Spleen (tissue), 11 donors: ENCODE measurements around the gene DMAC2. TPM values are rescaled to one million over a fixed set of nuclear protein-coding genes. Genes with fewer than 3 reads are reported as not detected.
"Not testable (repeated sequence)": the region's sequence is repeated elsewhere in the genome, so short reads cannot be mapped to it uniquely, and the experiment has no call there.

Source experiments
- DNase-seq: peaks from one replicate; pipeline ENCODE4 v3.0.0-alpha.2; 2020
- H3K27ac ChIP-seq, 8 donors: fragments of 200-600 bp; sonication (generic) in 7 of 8; 1 replicate in 4 of 8; 2 replicates in 4 of 8; pipeline versions ENCODE4 v1.5.0 to v1.8.0; 2016 to 2021; ENCODE audit warnings: inconsistent platforms in 4 of 8, mild to moderate bottlenecking in 4 of 8, moderate library complexity in 1 of 8
- H3K27me3 ChIP-seq, 7 donors: fragments of 200-600 bp; sonication (generic) in 6 of 7; replicated peaks in 1 of 7; 1 replicate in 4 of 7; 2 replicates in 3 of 7; pipeline versions ENCODE4 v1.5.0 to v1.8.0; 2016 to 2021; ENCODE audit warnings: inconsistent platforms in 3 of 7, mild to moderate bottlenecking in 1 of 7
- H3K36me3 ChIP-seq, 6 donors: fragments of 200-600 bp; sonication (generic) in 5 of 6; 1 replicate in 4 of 6; 2 replicates in 2 of 6; pipeline versions ENCODE4 v1.5.0 to v1.8.0; 2016 to 2021; ENCODE audit warnings: inconsistent platforms in 2 of 6
- H3K4me1 ChIP-seq, 6 donors: fragments of 200-600 bp; sonication (generic) in 5 of 6; 1 replicate in 3 of 6; 2 replicates in 3 of 6; pipeline versions ENCODE4 v1.5.0 to v1.8.0; 2016 to 2021; ENCODE audit warnings: inconsistent platforms in 3 of 6
- H3K4me3 ChIP-seq, 8 donors: fragments of 200-600 bp; sonication (generic) in 7 of 8; 1 replicate in 4 of 8; 2 replicates in 4 of 8; pipeline versions ENCODE4 v1.5.0 to v1.8.0; 2016 to 2021; ENCODE audit warnings: inconsistent platforms in 4 of 8, mild to moderate bottlenecking in 4 of 8, moderate library complexity in 2 of 8
- H3K9me3 ChIP-seq, 8 donors: fragments of 200-600 bp; sonication (generic) in 7 of 8; 1 replicate in 4 of 8; 2 replicates in 4 of 8; pipeline versions ENCODE4 v1.5.0 to v1.8.0; 2016 to 2021; ENCODE audit warnings: inconsistent platforms in 4 of 8
- CTCF ChIP-seq, 11 experiments: fragments of 200-600 bp in 7 of 11; fragments of 450-650 bp in 4 of 11; sonication (generic) in 4 of 11; IDR thresholded peaks in 8 of 11; conservative IDR thresholded peaks in 3 of 11; 1 replicate in 7 of 11; 2 replicates in 4 of 11; pipeline versions ENCODE4 v1.4.0 to v1.8.0; 2016 to 2021; ENCODE audit warnings: antibody characterized with exemption in 11 of 11, inconsistent platforms in 4 of 11, mild to moderate bottlenecking in 1 of 11
- POLR2A ChIP-seq, 3 donors: fragments of 450-650 bp; IDR thresholded peaks; one replicate each; pipeline ENCODE4 v1.5.1; 2017; ENCODE audit warnings: antibody characterized with exemption in 3 of 3, mild to moderate bottlenecking in 1 of 3
- POLR2AphosphoS5 ChIP-seq, 3 donors: sonication (generic); formaldehyde crosslinking; IDR thresholded peaks; one replicate each; pipeline ENCODE4 v1.5.1; 2017; ENCODE audit warnings: antibody characterized with exemption in 3 of 3
- WGBS, 5 donors: extraction: QIAGEN DNeasy Blood & Tissue Kit in 3 of 5; methylation state at CpG; one replicate each; pipeline versions ENCODE4 v1.1.5 to v1.1.7; 2013 to 2018; 5-methylcytosine and 5-hydroxymethylcytosine counted together
- intact Hi-C: fragments of 100-400 bp; cut with DNase I; formaldehyde crosslinking; loops from one replicate; pipeline ENCODE4 v1.15.0; 2023; ENCODE audit warnings: low total_unique reads
- polyA plus RNA-seq, 3 donors: library from polyadenylated mRNA; stranded (reverse); fragments of 200-250 nt; gene quantifications; one replicate each; pipeline ENCODE4 v1.2.1, GENCODE V29; 2013
- total RNA-seq, 7 donors: library from RNA; depleted of rRNA in 3 of 7; stranded (reverse); fragments of >200 nt in 3 of 7; fragmentation: NEBNext Ultra II Directional in 4 of 7; extraction: Animal tissue kit (Norgen Biotek cat#: 25700) in 4 of 7; gene quantifications; one replicate each; pipeline versions ENCODE4 v1.1.0 to v1.2.1, GENCODE V29; 2016 to 2021
- donor health status: healthy with polysubstance abuse.
- donor health status: DM: no; HTN: no; CAD: no; lungs with moderate emphysema.
- donor health status: DM: no; HTN: no; CAD: no.
- donor health status: Bipolar disorder and iron deficiency.
- donor health status: healthy.
- donor health status: DM: no; HTN: no; CAD: no.
- donor health status: DM: yes; HTN: yes; CAD: no.

The DMAC2 gene
- total and polyA plus RNA-seq, 10 donors = 19.2 to 36.5 (median 30.1) TPM

GRCh38 chr19:41435936-41436673 is 3.6 kb downstream of the DMAC2 start:
- Histone ChIP-seq H3K4me1 (peaks cover 5 to 44% (median 23%) of the 10 kb centered on the region in 6 donors), H3K36me3 (peaks cover 0 to 72% (median 37%) of the 10 kb centered on the region in 6 donors)

GRCh38 chr19:41435376-41435775 is 4.3 kb downstream of the DMAC2 start:
- intact Hi-C loops, H3K9me3 ChIP-seq, H3K27me3 ChIP-seq, H3K27ac ChIP-seq, H3K4me3 ChIP-seq: not testable (repeated sequence)
- peak; percentile 24 for DNase-seq
- 93 to 98% (median 98%) methylated on average over 11 of the region's 11 CpGs for WGBS, 5 donors
- peaks cover 0 to 79% (median 41%) of the 10 kb centered on the region in 6 donors for H3K36me3 ChIP-seq
- H3K4me1 ChIP-seq = peaks cover 5 to 45% (median 25%) of the 10 kb centered on the region in 6 donors

More at GRCh38 chr19:41435936-41436673, 3.6 kb downstream of the DMAC2 start:
- intact Hi-C loops = no loop called here
- H3K27me3 ChIP-seq = no peaks in the 10 kb centered on the region
- WGBS, 5 donors = 94 to 98% (median 97%) methylated on average over 19 of the region's 19 CpGs
- TF ChIP-seq POLR2AphosphoS5 (IDR thresholded peaks at IDR 0.05) (no peak), POLR2A (IDR thresholded peaks at IDR 0.05) (no peak), CTCF (IDR thresholded peaks at IDR 0.05 in 8 of 11, conservative IDR thresholded peaks at IDR 0.05 in 3 of 11) (no peak)
- DNase-seq = peak; percentile 36
- no peaks in the 10 kb centered on the region for H3K9me3 ChIP-seq
- H3K27ac ChIP-seq = no peak overlapping the region
- H3K4me3 ChIP-seq = no peak overlapping the region

- Histone ChIP-seq H3K4me1 (peaks cover 5 to 38% (median 18%) of the 10 kb centered on the region in 6 donors), H3K4me3 (no peak overlapping the region), H3K36me3 (peaks cover 0 to 86% (median 41%) of the 10 kb centered on the region in 6 donors), H3K9me3 (no peaks in the 10 kb centered on the region), H3K27me3 (no peaks in the 10 kb centered on the region), H3K27ac (no peak overlapping the region)
- TF ChIP-seq POLR2AphosphoS5 (IDR thresholded peaks at IDR 0.05) = no peak
- no peak for TF ChIP-seq CTCF (IDR thresholded peaks at IDR 0.05 in 8 of 11, conservative IDR thresholded peaks at IDR 0.05 in 3 of 11)
- no peak for TF ChIP-seq POLR2A (IDR thresholded peaks at IDR 0.05)
- WGBS, 5 donors = 51 to 73% (median 69%) methylated on average over 5 of the region's 5 CpGs
- intact Hi-C loops = no loop called here
- DNase-seq = peak; percentile 16
These were observed 5.3 kb downstream of the DMAC2 start for GRCh38 chr19:41434450-41434849.

GRCh38 chr19:41433171-41433570 is 6.5 kb downstream of the DMAC2 start:
- H3K9me3 ChIP-seq = no peaks in the 10 kb centered on the region
- 91 to 97% (median 95%) methylated on average over 18 of the region's 18 CpGs for WGBS, 5 donors
- H3K4me3 ChIP-seq = no peak overlapping the region
- TF ChIP-seq POLR2AphosphoS5 (IDR thresholded peaks at IDR 0.05) = peak in 1 of 3 donors; percentile 64
- TF ChIP-seq POLR2A (IDR thresholded peaks at IDR 0.05) = no peak
- no peak for TF ChIP-seq CTCF (IDR thresholded peaks at IDR 0.05 in 8 of 11, conservative IDR thresholded peaks at IDR 0.05 in 3 of 11)
- no peaks in the 10 kb centered on the region for H3K27me3 ChIP-seq
- H3K4me1 ChIP-seq = peaks cover 6 to 38% (median 14%) of the 10 kb centered on the region in 6 donors
- DNase-seq = no peak
- H3K27ac ChIP-seq = no peak overlapping the region
- intact Hi-C loops = no loop called here
- H3K36me3 ChIP-seq = peaks cover 0 to 83% (median 40%) of the 10 kb centered on the region in 6 donors
